K562 (cell line): Measurements from ENCODE around the gene B3GALT6. TPM values are rescaled to one million over a fixed set of nuclear protein-coding genes. Genes with fewer than 3 reads are reported as not detected.

Experiments used
- CEBPG ChIP-seq, 3 experiments: fragments of 200-800 bp in 1 of 3; sonication (Bioruptor generic) in 1 of 3; sonication (generic) in 1 of 3; formaldehyde crosslinking in 1 of 3; IDR thresholded peaks in 2 of 3; conservative IDR thresholded peaks in 1 of 3; 2 replicates each; pipeline versions ENCODE4 v1.6.1 to v1.8.0; 2016 to 2022; ENCODE audit warnings: missing compliant biosample characterization in 2 of 3, missing genetic modification characterization in 2 of 3, mild to moderate bottlenecking in 1 of 3, missing genetic modification reagents in 1 of 3
- CREM ChIP-seq: IDR thresholded peaks from 2 replicates; pipeline ENCODE4 v1.6.1; 2014; ENCODE audit warnings: antibody characterized with exemption, low read depth
- CSDE1 ChIP-seq, 2 experiments: fragments of 450-650 bp; IDR thresholded peaks; 2 replicates each; pipeline ENCODE4 v1.6.1; 2016; ENCODE audit warnings: mild to moderate bottlenecking in 1 of 2
- DDX20 ChIP-seq: fragments of 450-650 bp; IDR thresholded peaks from 2 replicates; pipeline ENCODE4 v1.6.1; 2016; ENCODE audit warnings: missing genetic modification characterization, low read depth, mild to moderate bottlenecking, missing compliant biosample characterization, moderate library complexity
- ELF2 ChIP-seq: fragments of 250-450 bp; sonication (Bioruptor Pico); IDR thresholded peaks from 2 replicates; pipeline ENCODE4 v1.5.0; 2021; ENCODE audit warnings: mild to moderate bottlenecking
- GABPB1 ChIP-seq: sonication (generic); formaldehyde crosslinking; IDR thresholded peaks from 2 replicates; pipeline ENCODE4 v1.8.0; 2022; ENCODE audit warnings: mild to moderate bottlenecking, missing genetic modification reagents
- HNRNPLL ChIP-seq: fragments of 200-400 bp; formaldehyde crosslinking; IDR thresholded peaks from 2 replicates; pipeline ENCODE4 v1.6.1; 2017; ENCODE audit warnings: low read length, low read depth, mild to moderate bottlenecking; ENCODE audit not compliant: poor library complexity, severe bottlenecking
- KAT8 ChIP-seq: fragments of 450-650 bp; IDR thresholded peaks from 2 replicates; pipeline ENCODE4 v1.6.1; 2016; ENCODE audit warnings: low read depth, mild to moderate bottlenecking
- KDM1A ChIP-seq, 2 experiments: fragments of 450-650 bp; IDR thresholded peaks; 2 replicates each; pipeline ENCODE4 v1.6.1; 2016; ENCODE audit warnings: mild to moderate bottlenecking in 2 of 2
- KLF6 ChIP-seq: fragments of 250-450 bp; sonication (Bioruptor Pico); IDR thresholded peaks from 2 replicates; pipeline ENCODE4 v1.4.0; 2020; ENCODE audit warnings: mild to moderate bottlenecking, moderate library complexity, borderline replicate concordance
- MCM7 ChIP-seq, 2 experiments: fragments of 450-650 bp; IDR thresholded peaks; 2 replicates each; pipeline ENCODE4 v1.6.1; 2016 to 2018
- PCBP2 ChIP-seq: fragments of 200-400 bp; formaldehyde crosslinking; IDR thresholded peaks from 2 replicates; pipeline ENCODE4 v1.6.1; 2018; ENCODE audit warnings: low read length, low read depth, mild to moderate bottlenecking, moderate library complexity; ENCODE audit not compliant: poor library complexity, severe bottlenecking
- POLR2B ChIP-seq: fragments of 450-650 bp; IDR thresholded peaks from 2 replicates; pipeline ENCODE4 v1.6.1; 2018; ENCODE audit warnings: low read depth; ENCODE audit not compliant: partially characterized antibody
- RAD51 ChIP-seq: fragments of 450-650 bp; IDR thresholded peaks from 2 replicates; pipeline ENCODE4 v1.7.1; 2016; ENCODE audit warnings: low read depth, mild to moderate bottlenecking, borderline replicate concordance
- RFX5 ChIP-seq: IDR thresholded peaks from 2 replicates; pipeline ENCODE4 v1.6.1; 2011; ENCODE audit warnings: low read depth, mild to moderate bottlenecking, improper control_type of control experiment, low read length
- SETDB1 ChIP-seq: IDR thresholded peaks from one replicate; pipeline ENCODE4 v1.6.1; 2012; ENCODE audit warnings: low read length, control low read depth, inconsistent platforms
- SLC30A9 ChIP-seq: fragments of 250-450 bp; sonication (Bioruptor Pico); IDR thresholded peaks from 2 replicates; pipeline ENCODE4 v1.8.0; 2022; ENCODE audit warnings: mild to moderate bottlenecking, moderate library complexity
- TSC22D4 ChIP-seq: fragments of 450-650 bp; IDR thresholded peaks from 2 replicates; pipeline ENCODE4 v1.6.1; 2016; ENCODE audit warnings: missing genetic modification characterization, missing biosample characterization, control low read depth
- U2AF1 ChIP-seq: fragments of 200-400 bp; formaldehyde crosslinking; optimal IDR thresholded peaks from 2 replicates; pipeline ENCODE3; 2017; ENCODE audit warnings: mild to moderate bottlenecking, low read depth, low read length, moderate library complexity
- ZC3H4 ChIP-seq: sonication (generic); formaldehyde crosslinking; IDR thresholded peaks from 2 replicates; pipeline ENCODE4 v1.9.0; 2021; ENCODE audit warnings: missing genetic modification reagents, borderline replicate concordance
- ZFP36 ChIP-seq: fragments of 150-350 bp; IDR thresholded peaks from 2 replicates; pipeline ENCODE4 v1.6.1; 2018; ENCODE audit warnings: low read length, low read depth; ENCODE audit not compliant: partially characterized antibody
- ZNF140 ChIP-seq: fragments of 250-450 bp; sonication (Bioruptor Pico); IDR thresholded peaks from 2 replicates; pipeline ENCODE4 v1.8.0; 2021; ENCODE audit warnings: moderate library complexity, mild to moderate bottlenecking, inconsistent platforms
- ZNF232 ChIP-seq: sonication (generic); formaldehyde crosslinking; IDR thresholded peaks from 2 replicates; pipeline ENCODE4 v1.8.0; 2022; ENCODE audit warnings: mild to moderate bottlenecking, missing genetic modification reagents
- ZNF384 ChIP-seq: IDR thresholded peaks from 2 replicates; pipeline ENCODE4 v1.6.1; 2012; ENCODE audit warnings: low read depth, low read length, improper control_type of control experiment
- ZNF431 ChIP-seq: sonication (generic); formaldehyde crosslinking; IDR thresholded peaks from 2 replicates; pipeline ENCODE4 v1.8.0; 2022; ENCODE audit warnings: mild to moderate bottlenecking, missing genetic modification reagents
- polyA plus RNA-seq, 8 experiments: library from polyadenylated mRNA; depleted of rRNA in 4 of 8; stranded (reverse) in 5 of 8; unstranded in 3 of 8; fragments of >200 nt; fragmentation: Nextera tagmentation in 2 of 8; fragmentation: Illumina TruSeq in 1 of 8; extraction: Ambion mirVana in 2 of 8; extraction: Trizol in 1 of 8; gene quantifications; 2 replicates each; pipeline versions ENCODE4 v1.2.1 to v1.2.3, GENCODE V29; 2011 to 2014; ENCODE audit warnings: inconsistent platforms in 1 of 8, missing spikeins in 1 of 8
- total RNA-seq, 7 experiments: library from RNA; depleted of rRNA in 6 of 7; stranded (reverse); fragments of >200 nt in 6 of 7; fragmentation: Illumina TruSeq in 2 of 7; extraction: Trizol in 2 of 7; gene quantifications; 2 replicates each; pipeline versions ENCODE4 v1.2.1 to v1.2.3, GENCODE V29; 2011 to 2021; ENCODE audit warnings: low replicate concordance in 1 of 7
- TF ChIP-seq, protein P1 (sequence below), 2 experiments: fragments of 450-650 bp in 1 of 2; sonication (generic) in 1 of 2; formaldehyde crosslinking in 1 of 2; IDR thresholded peaks in 1 of 2; conservative IDR thresholded peaks in 1 of 2; 2 replicates each; pipeline versions ENCODE4 v1.6.1 to v1.8.1; 2016 to 2023; ENCODE audit warnings: mild to moderate bottlenecking in 2 of 2, moderate library complexity in 2 of 2, inconsistent platforms in 1 of 2, missing genetic modification reagents in 1 of 2
- TF ChIP-seq, protein P2 (sequence below): fragments of 250-450 bp; sonication (Bioruptor Pico); IDR thresholded peaks from 2 replicates; pipeline ENCODE4 v1.4.0; 2020
- TF ChIP-seq, protein P3 (sequence below): fragments of 450-650 bp; conservative IDR thresholded peaks from 2 replicates; pipeline ENCODE4 v1.6.1; 2016; ENCODE audit warnings: missing genetic modification characterization, low read depth, mild to moderate bottlenecking, missing compliant biosample characterization, moderate library complexity

B3GALT6 gene
- total and polyA plus RNA-seq, 9 of the 15 experiments (the other 6 are each of a cell fraction or from before 2014, with no cell fraction given), result 0.68 to 29.8 (median 9.9) TPM

DNA sequence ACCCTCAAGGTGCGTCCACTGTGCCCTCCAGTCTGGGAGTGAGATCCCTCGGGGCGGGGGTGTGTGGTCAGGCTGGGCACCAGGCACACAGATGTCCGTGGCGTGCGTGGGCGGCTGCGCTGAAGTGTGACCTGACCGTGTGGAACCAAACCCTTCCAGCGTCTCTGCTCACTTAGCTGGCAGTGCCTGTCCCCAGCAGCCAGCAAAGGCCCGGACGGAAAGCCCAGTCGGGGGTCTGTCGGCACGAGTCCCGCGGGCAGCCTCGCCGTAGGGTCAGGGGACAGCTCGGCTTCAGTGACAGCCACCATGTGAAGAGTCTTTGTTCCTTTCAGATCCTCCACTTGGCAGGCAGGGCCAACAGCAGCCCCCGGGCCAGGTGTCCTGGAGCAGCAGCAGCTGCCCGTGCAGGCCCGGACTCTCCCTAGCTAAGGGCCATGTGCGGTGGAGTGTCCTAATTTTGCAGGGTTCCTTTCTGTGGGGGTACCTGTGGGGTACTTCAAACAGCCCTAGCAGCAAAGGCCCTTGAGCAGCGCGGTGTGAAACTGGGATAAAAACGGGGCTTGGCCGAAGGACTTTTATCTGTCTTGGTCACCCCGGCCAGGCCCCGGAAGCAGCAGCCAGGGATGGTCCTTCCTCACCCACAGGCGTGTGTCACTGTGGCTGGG lies 46.8 kb upstream of the B3GALT6 start (continued):
- TF ChIP-seq POLR2B (no peak), MCM7 (IDR thresholded peaks at IDR 0.05) (no peak), TSC22D4 (no peak), KLF6 (CRISPR knock-in tag) (no peak), ELF2 (no peak), SETDB1 (no peak), U2AF1 (no peak), ZFP36 (no peak), CSDE1 (IDR thresholded peaks at IDR 0.05) (no peak), CREM (0 out of 2 replicates have a peak, but pooled peaks have one; percentile 21), KDM1A (IDR thresholded peaks at IDR 0.05) (no peak), RAD51 (no peak), DDX20 (tag) (no peak), ZNF431 (CRISPR knock-in tag) (no peak), HNRNPLL (no peak), ZNF140 (CRISPR knock-in tag) (no peak), RFX5 (no peak), GABPB1 (CRISPR knock-in tag) (peak; percentile 54), ZNF384 (no peak), ZC3H4 (CRISPR knock-in tag) (no peak), KAT8 (no peak), PCBP2 (no peak), ZNF232 (no peak), CEBPG (CRISPR knock-in tag; IDR thresholded peaks at IDR 0.05) (no peak), CEBPG (tag; conservative IDR thresholded peaks at IDR 0.05 in 1 of 2, IDR thresholded peaks at IDR 0.05 in 1 of 2) (no peak), SLC30A9 (CRISPR knock-in tag) (no peak)
- TF ChIP-seq, protein P1, sequence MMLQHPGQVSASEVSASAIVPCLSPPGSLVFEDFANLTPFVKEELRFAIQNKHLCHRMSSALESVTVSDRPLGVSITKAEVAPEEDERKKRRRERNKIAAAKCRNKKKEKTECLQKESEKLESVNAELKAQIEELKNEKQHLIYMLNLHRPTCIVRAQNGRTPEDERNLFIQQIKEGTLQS (IDR thresholded peaks at IDR 0.05), result no peak
- TF ChIP-seq, protein P1 (CRISPR knock-in tag; conservative IDR thresholded peaks at IDR 0.05), result no peak
- TF ChIP-seq, protein P2, sequence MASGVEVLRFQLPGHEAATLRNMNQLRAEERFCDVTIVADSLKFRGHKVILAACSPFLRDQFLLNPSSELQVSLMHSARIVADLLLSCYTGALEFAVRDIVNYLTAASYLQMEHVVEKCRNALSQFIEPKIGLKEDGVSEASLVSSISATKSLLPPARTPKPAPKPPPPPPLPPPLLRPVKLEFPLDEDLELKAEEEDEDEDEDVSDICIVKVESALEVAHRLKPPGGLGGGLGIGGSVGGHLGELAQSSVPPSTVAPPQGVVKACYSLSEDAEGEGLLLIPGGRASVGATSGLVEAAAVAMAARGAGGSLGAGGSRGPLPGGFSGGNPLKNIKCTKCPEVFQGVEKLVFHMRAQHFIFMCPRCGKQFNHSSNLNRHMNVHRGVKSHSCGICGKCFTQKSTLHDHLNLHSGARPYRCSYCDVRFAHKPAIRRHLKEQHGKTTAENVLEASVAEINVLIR (CRISPR knock-in tag), result no peak
- TF ChIP-seq, protein P3, sequence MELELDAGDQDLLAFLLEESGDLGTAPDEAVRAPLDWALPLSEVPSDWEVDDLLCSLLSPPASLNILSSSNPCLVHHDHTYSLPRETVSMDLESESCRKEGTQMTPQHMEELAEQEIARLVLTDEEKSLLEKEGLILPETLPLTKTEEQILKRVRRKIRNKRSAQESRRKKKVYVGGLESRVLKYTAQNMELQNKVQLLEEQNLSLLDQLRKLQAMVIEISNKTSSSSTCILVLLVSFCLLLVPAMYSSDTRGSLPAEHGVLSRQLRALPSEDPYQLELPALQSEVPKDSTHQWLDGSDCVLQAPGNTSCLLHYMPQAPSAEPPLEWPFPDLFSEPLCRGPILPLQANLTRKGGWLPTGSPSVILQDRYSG (tag), result no peak
